H1 (cell line): Measurements from ENCODE around the gene NEO1. TPM values are rescaled to one million over a fixed set of nuclear protein-coding genes. Genes with fewer than 3 reads are reported as not detected.

ENCODE experiments used
- CTCF ChIA-PET: fragments of 300-600 bp; sonication (Branson Sonifier 250); formaldehyde crosslinking; loops from one replicate; lab custom pipeline; 2021; ENCODE audit not compliant: partially characterized antibody; lab: Charles Lee
- POLR2A ChIA-PET: fragments of 300-600 bp; sonication (Branson Sonifier 250); formaldehyde crosslinking; loops from one replicate; lab custom pipeline; 2021; ENCODE audit warnings: inconsistent platforms; ENCODE audit not compliant: partially characterized antibody; lab: Charles Lee
- DNase-seq, 2 experiments: peaks; one replicate each; pipeline versions ENCODE4 v3.0.0 to v3.0.0-alpha.2; 2010 to 2022; ENCODE audit warnings: low spot score in 2 of 2, low read depth in 1 of 2, mixed read lengths in 1 of 2
- FAIRE-seq: peaks from 2 replicates; lab custom pipeline; 2011; peaks lifted over from hg19 to GRCh38; lab: Jason Lieb, UNC
- H2AFZ ChIP-seq: 2 replicates; pipeline ENCODE4 v1.8.1; 2012; ENCODE audit warnings: low read length, inconsistent platforms
- H2AK5ac ChIP-seq: 2 replicates; pipeline ENCODE4 v1.6.1; 2013; ENCODE audit warnings: low read depth, low read length
- H2BK120ac ChIP-seq: replicated peaks from 2 replicates; pipeline ENCODE3; 2013; ENCODE audit warnings: low read depth, low read length, inconsistent platforms
- H2BK12ac ChIP-seq: 2 replicates; pipeline ENCODE4 v1.6.1; 2013; ENCODE audit warnings: low read depth, low read length
- H2BK15ac ChIP-seq: 2 replicates; pipeline ENCODE4 v1.6.1; 2013; ENCODE audit warnings: low read length
- H2BK20ac ChIP-seq: 2 replicates; pipeline ENCODE4 v1.6.1; 2013; ENCODE audit warnings: low read length
- H2BK5ac ChIP-seq: 2 replicates; pipeline ENCODE4 v1.6.1; 2013; ENCODE audit warnings: low read depth, low read length
- H3K14ac ChIP-seq: 2 replicates; pipeline ENCODE4 v1.6.1; 2013; ENCODE audit warnings: inconsistent platforms; ENCODE audit not compliant: insufficient read length
- H3K18ac ChIP-seq: 2 replicates; pipeline ENCODE4 v1.6.1; 2013; ENCODE audit warnings: low read length; ENCODE audit errors: extremely low read depth
- H3K23ac ChIP-seq: 2 replicates; pipeline ENCODE4 v1.6.1; 2013; ENCODE audit warnings: inconsistent platforms; ENCODE audit not compliant: insufficient read length
- H3K23me2 ChIP-seq: 2 replicates; pipeline ENCODE4 v1.6.1; 2013; ENCODE audit warnings: low read depth, low read length
- H3K27ac ChIP-seq: 2 replicates; pipeline ENCODE4 v1.6.1; 2011; ENCODE audit warnings: low read depth, low read length, inconsistent platforms
- H3K27me3 ChIP-seq, 4 experiments: replicated peaks in 1 of 4; 1 replicate in 1 of 4; 2 replicates in 3 of 4; pipeline versions ENCODE4 v1.6.1 to v1.8.1; 2011 to 2013; ENCODE audit warnings: low read length in 3 of 4, mild to moderate bottlenecking in 3 of 4, inconsistent platforms in 2 of 4, mixed read lengths in 2 of 4, moderate library complexity in 1 of 4; ENCODE audit not compliant: control insufficient read depth in 3 of 4, insufficient read depth in 3 of 4; ENCODE audit errors: extremely low read depth in 1 of 4
- H3K36me3 ChIP-seq, 4 experiments: 2 replicates each; pipeline versions ENCODE4 v1.6.1 to v1.8.1; 2011 to 2013; ENCODE audit warnings: mild to moderate bottlenecking in 4 of 4, low read length in 3 of 4, moderate library complexity in 2 of 4, control low read depth in 1 of 4, inconsistent platforms in 1 of 4; ENCODE audit not compliant: insufficient read depth in 4 of 4, control insufficient read depth in 2 of 4
- H3K4ac ChIP-seq: replicated peaks from 2 replicates; pipeline ENCODE3; 2013; ENCODE audit warnings: low read length, low read depth, mixed read lengths, inconsistent platforms; ENCODE audit not compliant: insufficient read length
- H3K4me1 ChIP-seq, 4 experiments: replicated peaks in 1 of 4; 1 replicate in 1 of 4; 2 replicates in 3 of 4; pipeline versions ENCODE4 v1.6.1 to v1.8.1; 2011 to 2013; ENCODE audit warnings: low read length in 3 of 4, inconsistent platforms in 2 of 4, mixed read lengths in 1 of 4; ENCODE audit not compliant: insufficient read depth in 4 of 4, control insufficient read depth in 3 of 4
- H3K4me2 ChIP-seq, 2 experiments: 2 replicates each; pipeline versions ENCODE4 v1.6.1 to v1.8.1; 2011 to 2013; ENCODE audit warnings: low read depth in 2 of 2, low read length in 2 of 2, control low read depth in 1 of 2, inconsistent platforms in 1 of 2, mild to moderate bottlenecking in 1 of 2; ENCODE audit not compliant: insufficient read depth in 1 of 2
- H3K4me3 ChIP-seq, 4 experiments: fragments of 200-600, 300-600 bp in 1 of 4; sonication (generic), shearing (Covaris generic), sonication (Bioruptor Twin) in 1 of 4; 2 replicates each; pipeline versions ENCODE4 v1.5.1 to v1.8.1; 2011 to 2016; ENCODE audit warnings: low read length in 4 of 4, low read depth in 3 of 4, control low read depth in 2 of 4, inconsistent platforms in 2 of 4, mild to moderate bottlenecking in 2 of 4, mixed read lengths in 1 of 4, moderate library complexity in 1 of 4; ENCODE audit not compliant: insufficient read depth in 2 of 4; ENCODE audit errors: extremely low read depth in 1 of 4
- H3K56ac ChIP-seq: replicated peaks from 2 replicates; pipeline ENCODE3; 2013; ENCODE audit warnings: low read depth, mild to moderate bottlenecking, mixed read lengths, low read length, inconsistent platforms; ENCODE audit not compliant: insufficient read length
- H3K79me1 ChIP-seq: 2 replicates; pipeline ENCODE4 v1.6.1; 2013; ENCODE audit warnings: low read depth, low read length, control low read depth
- H3K79me2 ChIP-seq, 2 experiments: 2 replicates each; pipeline versions ENCODE4 v1.6.1 to v1.8.1; 2012 to 2013; ENCODE audit warnings: low read length in 2 of 2, mild to moderate bottlenecking in 2 of 2, inconsistent platforms in 1 of 2; ENCODE audit not compliant: insufficient read depth in 2 of 2, control insufficient read depth in 1 of 2
- H3K9ac ChIP-seq, 4 experiments: replicated peaks in 1 of 4; 1 replicate in 1 of 4; 2 replicates in 3 of 4; pipeline versions ENCODE4 v1.6.1 to v1.8.1; 2011 to 2013; ENCODE audit warnings: low read depth in 3 of 4, low read length in 3 of 4, control low read depth in 2 of 4, mild to moderate bottlenecking in 2 of 4, moderate library complexity in 2 of 4, inconsistent platforms in 1 of 4; ENCODE audit errors: extremely low read depth in 1 of 4
- H3K9me3 ChIP-seq, 2 experiments: 2 replicates each; pipeline versions ENCODE4 v1.6.1 to v1.8.1; 2012 to 2013; ENCODE audit warnings: mild to moderate bottlenecking in 2 of 2, moderate library complexity in 2 of 2, control low read depth in 1 of 2, inconsistent platforms in 1 of 2, low read depth in 1 of 2, low read length in 1 of 2, mixed read lengths in 1 of 2; ENCODE audit not compliant: insufficient read depth in 2 of 2
- H4K20me1 ChIP-seq, 2 experiments: replicated peaks in 1 of 2; 2 replicates each; pipeline versions ENCODE3 to v1.8.1; 2011 to 2013; ENCODE audit warnings: inconsistent platforms in 2 of 2, low read length in 2 of 2, mild to moderate bottlenecking in 1 of 2; ENCODE audit not compliant: insufficient read depth in 2 of 2, control insufficient read depth in 1 of 2
- H4K5ac ChIP-seq: 2 replicates; pipeline ENCODE4 v1.6.1; 2013; ENCODE audit warnings: low read length, low read depth, mixed read lengths, inconsistent platforms; ENCODE audit not compliant: insufficient read length
- H4K8ac ChIP-seq: 2 replicates; pipeline ENCODE4 v1.8.0; 2013; ENCODE audit warnings: mild to moderate bottlenecking, moderate library complexity, low read length, inconsistent platforms; ENCODE audit not compliant: insufficient read depth; ENCODE audit errors: extremely low read depth
- H4K91ac ChIP-seq: replicated peaks from 2 replicates; pipeline ENCODE3; 2013; ENCODE audit warnings: low read length, mixed read lengths, inconsistent platforms; ENCODE audit not compliant: insufficient read length
- BACH1 ChIP-seq: IDR thresholded peaks from 2 replicates; pipeline ENCODE4 v1.6.1; 2012; ENCODE audit warnings: low read length, improper control_type of control experiment
- BCL11A ChIP-seq, 2 experiments: IDR thresholded peaks; one replicate each; pipeline ENCODE4 v1.6.1; 2011; ENCODE audit warnings: low read depth in 2 of 2, low read length in 2 of 2, mild to moderate bottlenecking in 2 of 2
- BRCA1 ChIP-seq: IDR thresholded peaks from 2 replicates; pipeline ENCODE4 v1.6.1; 2012; ENCODE audit warnings: low read depth, low read length, improper control_type of control experiment
- CHD2 ChIP-seq: IDR thresholded peaks from 2 replicates; pipeline ENCODE4 v1.6.1; 2012; ENCODE audit warnings: low read length, improper control_type of control experiment
- HDAC6 ChIP-seq: IDR thresholded peaks from one replicate; pipeline ENCODE4 v1.7.1; 2012; ENCODE audit warnings: low read depth, mild to moderate bottlenecking, inconsistent platforms, low read length, moderate library complexity
- KDM4A ChIP-seq: IDR thresholded peaks from one replicate; pipeline ENCODE4 v1.7.1; 2012; ENCODE audit warnings: low read depth, mild to moderate bottlenecking, moderate library complexity, low read length, inconsistent platforms; ENCODE audit not compliant: severe bottlenecking
- NANOG ChIP-seq: IDR thresholded peaks from 2 replicates; pipeline ENCODE4 v1.6.1; 2011; ENCODE audit warnings: low read length, low read depth, mild to moderate bottlenecking, inconsistent platforms; ENCODE audit not compliant: insufficient read depth, poor library complexity, severe bottlenecking
- RBBP5 ChIP-seq: IDR thresholded peaks from 2 replicates; pipeline ENCODE4 v1.7.1; 2012; ENCODE audit warnings: low read depth, mild to moderate bottlenecking, inconsistent platforms, low read length, moderate library complexity, borderline replicate concordance
- RNF2 ChIP-seq: fragments of 200-900, 300-1000 bp; sonication (generic); IDR thresholded peaks from 2 replicates; pipeline ENCODE4 v1.7.1; 2016; ENCODE audit warnings: borderline replicate concordance, low read depth, mild to moderate bottlenecking, antibody characterized with exemption, low read length; ENCODE audit not compliant: poor library complexity, severe bottlenecking; ENCODE audit errors: missing control alignments
- SP4 ChIP-seq: IDR thresholded peaks from 2 replicates; pipeline ENCODE4 v1.6.1; 2012; ENCODE audit warnings: low read length, inconsistent platforms
- SRF ChIP-seq: IDR thresholded peaks from 2 replicates; pipeline ENCODE4 v1.6.1; 2011; ENCODE audit warnings: mild to moderate bottlenecking, low read depth, low read length, moderate library complexity
- USF2 ChIP-seq: IDR thresholded peaks from 2 replicates; pipeline ENCODE4 v1.6.1; 2011; ENCODE audit warnings: low read length, improper control_type of control experiment
- WGBS, 2 experiments: shearing (Covaris generic) in 1 of 2; methylation state at CpG; one replicate each; pipeline versions ENCODE4 v1.1.6 to v1.1.7; 2013 to 2015; ENCODE audit warnings: low lambda C conversion rate in 2 of 2, mixed read lengths in 2 of 2, inconsistent platforms in 1 of 2, low coverage in 1 of 2, missing lambda C conversion rate in 1 of 2; ENCODE audit not compliant: insufficient replicate concordance in 2 of 2, insufficient coverage in 1 of 2, insufficient read length in 1 of 2; ENCODE audit errors: extremely low coverage in 1 of 2, missing lambda C conversion rate in 1 of 2; 5-methylcytosine and 5-hydroxymethylcytosine counted together
- polyA plus RNA-seq, 7 experiments: library from polyadenylated mRNA; depleted of rRNA in 3 of 7; stranded (reverse) in 5 of 7; unstranded in 2 of 7; fragments of >200 nt in 5 of 7; fragments of 200-250 nt in 2 of 7; gene quantifications; 1 replicate in 5 of 7; 2 replicates in 1 of 7; 4 replicates in 1 of 7; pipeline versions ENCODE4 v1.2.1 to v1.2.3, GENCODE V29; 2011 to 2013; ENCODE audit warnings: missing spikeins in 2 of 7, mixed read lengths in 2 of 7
- total RNA-seq: library from RNA; stranded (reverse); fragmentation: NEBNext Ultra II Directional; extraction: Animal tissue kit (Norgen Biotek cat#: 25700); gene quantifications from 2 replicates; pipeline ENCODE4 v1.2.1, GENCODE V29; 2021

NEO1 gene
- total and polyA plus RNA-seq, 2 of the 8 experiments (the other 6 are each of a cell fraction or from before 2014, with no cell fraction given): 36.0 to 51.0 TPM

DNA sequence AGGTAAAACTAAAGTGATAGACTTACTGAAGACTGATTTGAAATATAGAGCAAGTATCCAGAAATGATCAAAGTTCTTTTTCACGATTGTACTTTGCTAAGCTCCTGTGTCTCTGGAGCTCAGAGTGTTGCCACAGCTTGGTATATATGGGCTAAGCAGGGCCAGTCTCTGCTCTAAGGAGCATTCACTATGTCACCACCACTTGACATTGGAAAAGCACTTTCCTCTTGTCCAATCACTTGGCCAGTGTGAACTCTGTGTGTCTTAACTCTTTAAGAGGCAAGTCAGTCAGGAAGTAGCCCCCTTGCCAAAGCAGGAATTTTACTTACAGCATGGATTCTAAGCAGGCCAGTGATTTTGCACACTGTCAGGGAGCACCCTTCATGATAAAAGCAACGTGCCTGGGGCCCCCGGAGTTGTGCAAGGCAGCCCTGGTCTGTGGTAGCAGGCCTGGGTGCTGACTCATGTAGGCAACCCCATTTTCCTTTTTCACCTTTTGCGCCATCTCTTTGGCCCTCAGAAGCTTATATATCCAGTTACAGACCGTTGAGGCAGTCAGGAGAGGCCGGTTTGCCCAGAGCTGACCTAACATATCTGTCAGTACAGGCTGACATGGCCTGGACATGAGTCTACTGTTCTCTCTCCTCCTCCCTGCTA is 243.5 kb downstream of the NEO1 start:
- Histone ChIP-seq H3K56ac (no peak overlapping the region), H4K20me1 (peaks cover 0 to 2% of the 10 kb centered on the region in 2 experiments), H3K4me3 (no peak overlapping the region), H3K36me3 (peaks cover 8 to 22% (median 11%) of the 10 kb centered on the region in 4 experiments; a peak in 7 of 8 replicates), H2BK20ac (no peak overlapping the region), H3K4me2 (no peak overlapping the region), H3K23ac (no peak overlapping the region), H3K79me1 (no peaks in the 10 kb centered on the region), H3K23me2 (no peaks in the 10 kb centered on the region), H3K4ac (no peak overlapping the region), H2BK12ac (no peak overlapping the region), H4K8ac (no peak overlapping the region), H2BK15ac (no peak overlapping the region), H2AFZ (no peak overlapping the region), H2BK5ac (no peak overlapping the region; the same call in 1 of the 2 replicates), H4K5ac (no peak overlapping the region), H4K91ac (no peak overlapping the region), H3K14ac (no peak overlapping the region), H3K4me1 (no peaks in the 10 kb centered on the region), H3K9ac (no peak overlapping the region; a peak in 1 of 7 replicates), H3K27ac (no peak overlapping the region), H3K18ac (no peak overlapping the region), H3K79me2 (no peaks in the 10 kb centered on the region), H3K9me3 (no peaks in the 10 kb centered on the region), H2AK5ac (no peak overlapping the region), H2BK120ac (no peak overlapping the region), H3K27me3 (no peaks in the 10 kb centered on the region)
- ChIA-PET CTCF (interaction anchor here (0.8 to 2.2 kb wide), 3 partner anchors 10 to 221 kb away, joined by 3 to 6 read pairs (median 3); no protein-coding TSS in a partner anchor), POLR2A (no interaction called here)
- FAIRE-seq: no peak
- no peak for DNase-seq
- 81% methylated on average over 6 of the region's 6 CpGs; no CpG with 5 or more reads in 1 of the 2 experiments for WGBS, 2 experiments
- no peak for TF ChIP-seq KDM4A
- TF ChIP-seq BCL11A (IDR thresholded peaks at IDR 0.05; ENCODE audit: low read depth in 2 of 2, low read length in 2 of 2): no peak
- no peak for TF ChIP-seq BACH1
- TF ChIP-seq SRF: no peak
- TF ChIP-seq SP4: no peak
- TF ChIP-seq USF2: no peak
- TF ChIP-seq RBBP5: no peak
- no peak for TF ChIP-seq NANOG
- TF ChIP-seq CHD2: no peak
- no peak for TF ChIP-seq HDAC6
- no peak for TF ChIP-seq BRCA1
- TF ChIP-seq RNF2: no peak
